ENCODE measurements around the gene FOXL3. TPM values are rescaled to one million over a fixed set of nuclear protein-coding genes. Genes with fewer than 3 reads are reported as not detected.

Gene FOXL3
- total RNA-seq, 4 donors from 2014 or later, result not detected

- peaks cover 0 to 17% (median 2%) of the 10 kb centered on the region in 4 donors for H3K4me1 ChIP-seq
- H3K27me3 ChIP-seq, result peaks cover 3 to 80% of the 10 kb centered on the region in 2 donors
- 68 to 72% methylated on average over 17 to 19 of the region's 21 CpGs for WGBS, 2 donors
- H3K4me3 ChIP-seq, result no peak overlapping the region
- H3K36me3 ChIP-seq, result no peaks in the 10 kb centered on the region
- H3K9me3 ChIP-seq, result no peaks in the 10 kb centered on the region
- no peak for DNase-seq (ENCODE audit: low spot score in 2 of 2)
- no peak overlapping the region for H3K27ac ChIP-seq
- TF ChIP-seq CTCF (IDR thresholded peaks at IDR 0.05) (no peak), POLR2A (IDR thresholded peaks at IDR 0.05) (no peak), EP300 (IDR thresholded peaks at IDR 0.05) (no peak)
Measured at GRCh38 chr7:291373-292092, 1.6 kb downstream of the FOXL3 start.

- whole genome bisulfite sequencing, 2 donors, result 71 to 73% methylated on average over 7 of the region's 7 CpGs
- TF ChIP-seq POLR2A (IDR thresholded peaks at IDR 0.05) (no peak), EP300 (IDR thresholded peaks at IDR 0.05) (no peak), CTCF (IDR thresholded peaks at IDR 0.05) (no peak)
- H3K36me3 ChIP-seq, result no peaks in the 10 kb centered on the region
- H3K9me3 ChIP-seq, result no peaks in the 10 kb centered on the region
- H3K4me3 ChIP-seq, result no peak overlapping the region
- H3K27me3 ChIP-seq, result peaks cover 3 to 77% of the 10 kb centered on the region in 2 donors
- no peak for DNase-seq (ENCODE audit: low spot score in 2 of 2)
- no peak overlapping the region for H3K27ac ChIP-seq
- H3K4me1 ChIP-seq, result peaks cover 0 to 17% (median 2%) of the 10 kb centered on the region in 4 donors
Measured at GRCh38 chr7:292226-292625, 2.3 kb downstream of the FOXL3 start.

GRCh38 chr7:292826-293225, 2.9 kb downstream of the FOXL3 start:
- no peak overlapping the region for H3K27ac ChIP-seq
- H3K27me3 ChIP-seq, result peaks cover 3 to 73% of the 10 kb centered on the region in 2 donors
- 84 to 90% methylated on average over 15 of the region's 15 CpGs for WGBS, 2 donors
- no peak for TF ChIP-seq EP300 (IDR thresholded peaks at IDR 0.05)
- TF ChIP-seq CTCF (IDR thresholded peaks at IDR 0.05), result no peak
- no peak for TF ChIP-seq POLR2A (IDR thresholded peaks at IDR 0.05)
- no peaks in the 10 kb centered on the region for H3K36me3 ChIP-seq
- no peak for DNase-seq (ENCODE audit: low spot score in 2 of 2)
- no peaks in the 10 kb centered on the region for H3K9me3 ChIP-seq
- H3K4me3 ChIP-seq, result no peak overlapping the region
- peaks cover 0 to 17% (median 2%) of the 10 kb centered on the region in 4 donors for H3K4me1 ChIP-seq

GRCh38 chr7:293681-294439, 3.9 kb downstream of the FOXL3 start:
- Histone ChIP-seq H3K4me1 (peaks cover 0 to 17% (median 2%) of the 10 kb centered on the region in 4 donors), H3K27me3 (peaks cover 3 to 66% of the 10 kb centered on the region in 2 donors), H3K4me3 (no peak overlapping the region), H3K36me3 (no peaks in the 10 kb centered on the region), H3K27ac (no peak overlapping the region), H3K9me3 (no peaks in the 10 kb centered on the region)
- DNase-seq (ENCODE audit: low spot score in 2 of 2), result no peak
- 77 to 80% methylated on average over 21 to 23 of the region's 23 CpGs for WGBS, 2 donors
- TF ChIP-seq CTCF (IDR thresholded peaks at IDR 0.05) (no peak), EP300 (IDR thresholded peaks at IDR 0.05) (no peak), POLR2A (IDR thresholded peaks at IDR 0.05) (no peak)
